Astrocyte (in vitro differentiated cells and primary cell): ENCODE measurements around the gene PRR16. TPM values are rescaled to one million over a fixed set of nuclear protein-coding genes. Genes with fewer than 3 reads are reported as not detected.

Experiments used
- DNase-seq: peaks from one replicate; pipeline ENCODE4 v3.0.0-alpha.2; 2010; ENCODE audit warnings: low read depth
- FAIRE-seq: peaks from 2 replicates; lab custom pipeline; 2011; peaks lifted over from hg19 to GRCh38; lab: Jason Lieb, UNC
- H2AFZ ChIP-seq: 2 replicates; pipeline ENCODE4 v1.6.0; 2012; ENCODE audit warnings: low read depth, low read length, inconsistent platforms
- H3K27ac ChIP-seq: 2 replicates; pipeline ENCODE4 v1.5.1; 2011; ENCODE audit warnings: low read depth, low read length, inconsistent platforms
- H3K27me3 ChIP-seq: 2 replicates; pipeline ENCODE4 v1.6.0; 2011; ENCODE audit warnings: low read length, inconsistent platforms; ENCODE audit not compliant: insufficient read depth
- H3K36me3 ChIP-seq: 2 replicates; pipeline ENCODE4 v1.5.1; 2011; ENCODE audit warnings: low read length, inconsistent platforms; ENCODE audit not compliant: insufficient read depth
- H3K4me1 ChIP-seq: 2 replicates; pipeline ENCODE4 v1.5.1; 2011; ENCODE audit warnings: low read length, inconsistent platforms; ENCODE audit not compliant: insufficient read depth
- H3K4me2 ChIP-seq: 2 replicates; pipeline ENCODE4 v1.6.0; 2012; ENCODE audit warnings: low read length, inconsistent platforms
- H3K4me3 ChIP-seq: 2 replicates; pipeline ENCODE4 v1.5.1; 2011; ENCODE audit warnings: low read depth, mild to moderate bottlenecking, low read length, inconsistent platforms; ENCODE audit not compliant: insufficient read depth
- H3K79me2 ChIP-seq: 2 replicates; pipeline ENCODE4 v1.6.0; 2012; ENCODE audit warnings: mild to moderate bottlenecking, low read length, inconsistent platforms; ENCODE audit not compliant: insufficient read depth
- H3K9ac ChIP-seq: 2 replicates; pipeline ENCODE4 v1.6.0; 2012; ENCODE audit warnings: mild to moderate bottlenecking, low read length, inconsistent platforms
- H3K9me3 ChIP-seq: 2 replicates; pipeline ENCODE4 v1.5.1; 2012; ENCODE audit warnings: low read depth, mild to moderate bottlenecking, low read length, inconsistent platforms; ENCODE audit not compliant: insufficient read depth
- H4K20me1 ChIP-seq: 2 replicates; pipeline ENCODE4 v1.6.0; 2012; ENCODE audit warnings: low read length, inconsistent platforms; ENCODE audit not compliant: insufficient read depth
- H3K27ac Mint-ChIP-seq: one replicate; pipeline ENCODE4 v1.8.0; 2021; ENCODE audit warnings: mild to moderate bottlenecking, mixed read lengths; ENCODE audit not compliant: unreplicated experiment
- H3K27me3 Mint-ChIP-seq: one replicate; pipeline ENCODE4 v1.8.0; 2021; ENCODE audit warnings: low read depth, mixed read lengths; ENCODE audit not compliant: unreplicated experiment
- H3K36me3 Mint-ChIP-seq: one replicate; pipeline ENCODE4 v1.8.0; 2021; ENCODE audit warnings: low read depth, mixed read lengths; ENCODE audit not compliant: unreplicated experiment
- H3K4me1 Mint-ChIP-seq: one replicate; pipeline ENCODE4 v1.8.0; 2021; ENCODE audit warnings: low read depth, mixed read lengths; ENCODE audit not compliant: unreplicated experiment
- H3K4me3 Mint-ChIP-seq: one replicate; pipeline ENCODE4 v1.8.0; 2021; ENCODE audit warnings: mild to moderate bottlenecking, moderate library complexity, mixed read lengths; ENCODE audit not compliant: unreplicated experiment
- H3K9me3 Mint-ChIP-seq: one replicate; pipeline ENCODE4 v1.8.0; 2021; ENCODE audit warnings: mild to moderate bottlenecking, mixed read lengths; ENCODE audit not compliant: unreplicated experiment
- CTCF ChIP-seq: IDR thresholded peaks from 2 replicates; pipeline ENCODE4 v1.5.1; 2011; ENCODE audit warnings: low read depth, mild to moderate bottlenecking, inconsistent platforms, low read length, moderate library complexity; ENCODE audit not compliant: insufficient read depth
- EZH2 ChIP-seq: IDR thresholded peaks from 2 replicates; pipeline ENCODE4 v1.6.1; 2012; ENCODE audit warnings: mild to moderate bottlenecking, low read length, inconsistent platforms; ENCODE audit not compliant: insufficient read depth
- total RNA-seq: library from RNA; stranded (reverse); gene quantifications from 2 replicates; pipeline ENCODE4 v1.2.1, GENCODE V29; 2021

Gene PRR16
- total RNA-seq, 1 donor from 2014 or later = 9.1 TPM

- peaks cover 61% of the 10 kb centered on the region for H3K79me2 ChIP-seq
- no peaks in the 10 kb centered on the region for H3K27me3 ChIP-seq
- Mint-ChIP-seq H3K9me3 (no peaks in the 10 kb centered on the region), H3K4me1 (peaks cover 5% of the 10 kb centered on the region), H3K27ac (no peak overlapping the region), H3K4me3 (peak overlapping the region; percentile 91), H3K36me3 (no peaks in the 10 kb centered on the region), H3K27me3 (no peaks in the 10 kb centered on the region)
- H3K9me3 ChIP-seq = no peaks in the 10 kb centered on the region
- H3K4me1 ChIP-seq = peaks cover 4% of the 10 kb centered on the region
- peak overlapping the region; percentile 74 for H3K27ac ChIP-seq
- H4K20me1 ChIP-seq = no peaks in the 10 kb centered on the region
- FAIRE-seq = no peak
- H2AFZ ChIP-seq = peak overlapping the region; percentile 97
- peak overlapping the region; percentile 91 for H3K9ac ChIP-seq
- H3K36me3 ChIP-seq = no peaks in the 10 kb centered on the region
- DNase-seq = peak; percentile 42
- H3K4me2 ChIP-seq = peak overlapping the region; percentile 96
- H3K4me3 ChIP-seq = peak overlapping the region; percentile 95
- no peak for TF ChIP-seq CTCF
- no peak for TF ChIP-seq EZH2
Measured at GRCh38 chr5:120465436-120465961, 1.4 kb downstream of the PRR16 start.

- peak overlapping the region; percentile 95 for H3K4me3 ChIP-seq
- no peaks in the 10 kb centered on the region for H3K36me3 Mint-ChIP-seq
- peak overlapping the region; percentile 74 for H3K27ac ChIP-seq
Measured at GRCh38 chr5:120466341-120467006, 2.4 kb downstream of the PRR16 start.

More at GRCh38 chr5:120466341-120467006, 2.4 kb downstream of the PRR16 start:
- peak overlapping the region; percentile 91 for H3K9ac ChIP-seq
- FAIRE-seq (peak; percentile 47), DNase-seq (peak; percentile 15)
- H3K4me2 ChIP-seq = peak overlapping the region; percentile 96
- H3K9me3 ChIP-seq = no peaks in the 10 kb centered on the region
- TF ChIP-seq CTCF = no peak
- no peak for TF ChIP-seq EZH2
- H3K36me3 ChIP-seq = no peaks in the 10 kb centered on the region
- H2AFZ ChIP-seq = peak overlapping the region; percentile 97
- H3K27ac Mint-ChIP-seq = no peak overlapping the region
- H3K27me3 Mint-ChIP-seq = no peaks in the 10 kb centered on the region
- peak overlapping the region; percentile 91 for H3K4me3 Mint-ChIP-seq
- H4K20me1 ChIP-seq = no peaks in the 10 kb centered on the region
- peaks cover 4% of the 10 kb centered on the region for H3K4me1 ChIP-seq
- no peaks in the 10 kb centered on the region for H3K27me3 ChIP-seq
- H3K79me2 ChIP-seq = peaks cover 71% of the 10 kb centered on the region
- peaks cover 5% of the 10 kb centered on the region for H3K4me1 Mint-ChIP-seq
- no peaks in the 10 kb centered on the region for H3K9me3 Mint-ChIP-seq
